ENCODE measurements around the gene CRABP2. TPM values are rescaled to one million over a fixed set of nuclear protein-coding genes. Genes with fewer than 3 reads are reported as not detected.

Gene CRABP2
- total RNA-seq, 1 donor from 2014 or later, result 2.4 TPM

- no peak for TF ChIP-seq CTCF (IDR thresholded peaks at IDR 0.05; ENCODE audit: partially characterized antibody, unreplicated experiment)
- peaks cover 11% of the 10 kb centered on the region for H3K27me3 Mint-ChIP-seq (ENCODE audit: unreplicated experiment)
- H3K27ac Mint-ChIP-seq (ENCODE audit: unreplicated experiment), result peak overlapping the region; percentile 68
- peaks cover 35% of the 10 kb centered on the region for H3K4me1 Mint-ChIP-seq (ENCODE audit: low read depth, unreplicated experiment)
- H3K4me3 Mint-ChIP-seq (ENCODE audit: unreplicated experiment), result no peak overlapping the region
- DNase-seq, result no peak
- H3K36me3 Mint-ChIP-seq (ENCODE audit: unreplicated experiment), result no peaks in the 10 kb centered on the region
- H3K9me3 Mint-ChIP-seq (ENCODE audit: unreplicated experiment), result peaks cover 10% of the 10 kb centered on the region
Measured at GRCh38 chr1:156744786-156745419, 39.5 kb upstream of the CRABP2 start.

- no peak overlapping the region for H3K27ac Mint-ChIP-seq (ENCODE audit: unreplicated experiment)
- TF ChIP-seq CTCF (IDR thresholded peaks at IDR 0.05; ENCODE audit: partially characterized antibody, unreplicated experiment), result no peak
- H3K4me1 Mint-ChIP-seq (ENCODE audit: low read depth, unreplicated experiment), result peaks cover 34% of the 10 kb centered on the region
- H3K36me3 Mint-ChIP-seq (ENCODE audit: unreplicated experiment), result no peaks in the 10 kb centered on the region
- no peak for DNase-seq
- H3K9me3 Mint-ChIP-seq (ENCODE audit: unreplicated experiment), result peaks cover 10% of the 10 kb centered on the region
- no peak overlapping the region for H3K4me3 Mint-ChIP-seq (ENCODE audit: unreplicated experiment)
- H3K27me3 Mint-ChIP-seq (ENCODE audit: unreplicated experiment), result peaks cover 11% of the 10 kb centered on the region
Measured at GRCh38 chr1:156744344-156744743, 39.0 kb upstream of the CRABP2 start.

- no peak for DNase-seq
- peaks cover 29% of the 10 kb centered on the region for H3K4me1 Mint-ChIP-seq (ENCODE audit: low read depth, unreplicated experiment)
- H3K9me3 Mint-ChIP-seq (ENCODE audit: unreplicated experiment), result peaks cover 10% of the 10 kb centered on the region
- no peaks in the 10 kb centered on the region for H3K36me3 Mint-ChIP-seq (ENCODE audit: unreplicated experiment)
- H3K27me3 Mint-ChIP-seq (ENCODE audit: unreplicated experiment), result peaks cover 11% of the 10 kb centered on the region
- H3K27ac Mint-ChIP-seq (ENCODE audit: unreplicated experiment), result no peak overlapping the region
- no peak overlapping the region for H3K4me3 Mint-ChIP-seq (ENCODE audit: unreplicated experiment)
- no peak for TF ChIP-seq CTCF (IDR thresholded peaks at IDR 0.05; ENCODE audit: partially characterized antibody, unreplicated experiment)
Measured at GRCh38 chr1:156743367-156744302, 38.3 kb upstream of the CRABP2 start.

GRCh38 chr1:156742801-156743200 is 37.4 kb upstream of the CRABP2 start:
- TF ChIP-seq CTCF (IDR thresholded peaks at IDR 0.05; ENCODE audit: partially characterized antibody, unreplicated experiment), result no peak
- peaks cover 10% of the 10 kb centered on the region for H3K9me3 Mint-ChIP-seq (ENCODE audit: unreplicated experiment)
- no peak for DNase-seq
- no peaks in the 10 kb centered on the region for H3K36me3 Mint-ChIP-seq (ENCODE audit: unreplicated experiment)
- H3K4me1 Mint-ChIP-seq (ENCODE audit: low read depth, unreplicated experiment), result peaks cover 21% of the 10 kb centered on the region
- H3K27ac Mint-ChIP-seq (ENCODE audit: unreplicated experiment), result no peak overlapping the region
- H3K27me3 Mint-ChIP-seq (ENCODE audit: unreplicated experiment), result peaks cover 8% of the 10 kb centered on the region
- H3K4me3 Mint-ChIP-seq (ENCODE audit: unreplicated experiment), result no peak overlapping the region

- H3K4me1 Mint-ChIP-seq (ENCODE audit: low read depth, unreplicated experiment), result peaks cover 17% of the 10 kb centered on the region
- DNase-seq, result no peak
- H3K36me3 Mint-ChIP-seq (ENCODE audit: unreplicated experiment), result no peaks in the 10 kb centered on the region
- H3K9me3 Mint-ChIP-seq (ENCODE audit: unreplicated experiment), result peaks cover 10% of the 10 kb centered on the region
- no peak for TF ChIP-seq CTCF (IDR thresholded peaks at IDR 0.05; ENCODE audit: partially characterized antibody, unreplicated experiment)
- H3K27ac Mint-ChIP-seq (ENCODE audit: unreplicated experiment), result peak overlapping the region; percentile 62
- peak overlapping the region; percentile 42 for H3K4me3 Mint-ChIP-seq (ENCODE audit: unreplicated experiment)
- peaks cover 8% of the 10 kb centered on the region for H3K27me3 Mint-ChIP-seq (ENCODE audit: unreplicated experiment)
Measured at GRCh38 chr1:156742017-156742416, 36.6 kb upstream of the CRABP2 start.

Measured in glutamatergic neuron (in vitro differentiated cells).